ENCODE data around the gene REX1BD.
A peak's percentile ranks its signal among the peaks of the same experiment; 100 is the strongest.
"Not testable (repeated sequence)": the region's sequence is repeated elsewhere in the genome, so short reads cannot be mapped to it uniquely, and the experiment has no call there.

REX1BD gene

GRCh38 chr19:18588611-18589379 lies at the start of gene REX1BD:
Gene REX1BD (plus strand): TSS chr19:18588798. CDS start chr19:18588802, 4 bp downstream.
- peak; percentile 86 for DNase-seq (ENCODE audit: low spot score)

GRCh38 chr19:18539372-18539771 lies 49.2 kb upstream of the REX1BD start:
- DNase-seq (ENCODE audit: low spot score): no peak

- not testable (repeated sequence) for DNase-seq (ENCODE audit: low spot score)
These were observed 48.4 kb upstream of the REX1BD start for GRCh38 chr19:18540200-18540599.

- peak; percentile 33 for DNase-seq (ENCODE audit: low spot score)
These were observed 47.2 kb upstream of the REX1BD start for GRCh38 chr19:18541258-18541991.

- peak; percentile 19 for DNase-seq (ENCODE audit: low spot score)
These were observed 46.3 kb upstream of the REX1BD start for GRCh38 chr19:18541992-18542940.

GRCh38 chr19:18542941-18543813 lies 45.4 kb upstream of the REX1BD start, which contains the start of gene FKBP8:
Gene FKBP8 (minus strand): TSS chr19:18543573. CDS start chr19:18541970, 1,603 bp downstream.
- peak; percentile 97 for DNase-seq (ENCODE audit: low spot score)

- DNase-seq (ENCODE audit: low spot score): peak; percentile 49
These were observed 44.7 kb upstream of the REX1BD start for GRCh38 chr19:18543814-18544475.

GRCh38 chr19:18551631-18552030 lies 37.0 kb upstream of the REX1BD start:
- no peak for DNase-seq (ENCODE audit: low spot score)

GRCh38 chr19:18557411-18558201 lies 31.0 kb upstream of the REX1BD start, which contains the start of gene KXD1:
Gene KXD1 (plus strand): TSS chr19:18557870. CDS start chr19:18562057, 4,187 bp downstream.
- DNase-seq (ENCODE audit: low spot score): peak; percentile 99

GRCh38 chr19:18558202-18558555 lies 30.4 kb upstream of the REX1BD start:
- no peak for DNase-seq (ENCODE audit: low spot score)

GRCh38 chr19:18558604-18559003 lies 30.0 kb upstream of the REX1BD start:
- DNase-seq (ENCODE audit: low spot score): no peak

GRCh38 chr19:18559685-18560084 lies 28.9 kb upstream of the REX1BD start:
- DNase-seq (ENCODE audit: low spot score): no peak

GRCh38 chr19:18562086-18562485 lies 26.5 kb upstream of the REX1BD start:
- DNase-seq (ENCODE audit: low spot score): no peak

- DNase-seq (ENCODE audit: low spot score): no peak
These were observed 21.6 kb upstream of the REX1BD start for GRCh38 chr19:18566953-18567352.

- DNase-seq (ENCODE audit: low spot score): no peak
These were observed 20.2 kb upstream of the REX1BD start for GRCh38 chr19:18568367-18568766.

GRCh38 chr19:18571564-18572344 lies 16.8 kb upstream of the REX1BD start, which contains the start of gene UBA52:
Gene UBA52 (plus strand): TSS chr19:18571857. CDS start chr19:18573301, 1,444 bp downstream.
- peak; percentile 96 for DNase-seq (ENCODE audit: low spot score)

GRCh38 chr19:18574691-18575291 lies 13.8 kb upstream of the REX1BD start:
- DNase-seq (ENCODE audit: low spot score): no peak

- DNase-seq (ENCODE audit: low spot score): no peak
These were observed 12.2 kb upstream of the REX1BD start for GRCh38 chr19:18576383-18576782.

All from Ammon's horn (tissue), 1 donor.